ENCODE data around the gene KIAA0930. TPM values are rescaled to one million over a fixed set of nuclear protein-coding genes. Genes with fewer than 3 reads are reported as not detected.

KIAA0930 gene
- total RNA-seq, 2 experiments from 2014 or later = 6.7 to 7.4 TPM

- H3K27me3 Mint-ChIP-seq = no peaks in the 10 kb centered on the region
- Histone ChIP-seq H3K36me3 (ENCODE audit: insufficient read depth, low read length) (peaks cover 37% of the 10 kb centered on the region), H3K27ac (ENCODE audit: low read depth in 1 of 2, low read length in 2 of 2) (no peak overlapping the region), H3K4me3 (ENCODE audit: low read length) (no peak overlapping the region), H3K4me1 (ENCODE audit: insufficient read depth, low read length) (no peaks in the 10 kb centered on the region), H3K27me3 (ENCODE audit: control insufficient read depth in 1 of 2, insufficient read depth in 2 of 2, low read length in 2 of 2) (no peaks in the 10 kb centered on the region), H3K9me3 (ENCODE audit: control insufficient read depth in 1 of 2, insufficient read depth in 1 of 2, low read length in 2 of 2) (no peaks in the 10 kb centered on the region)
- no peak for DNase-seq
- CTCF ChIA-PET = no interaction called here
- no peaks in the 10 kb centered on the region for H3K9me3 Mint-ChIP-seq
- H3K4me1 Mint-ChIP-seq (ENCODE audit: low read depth) = no peaks in the 10 kb centered on the region
- no peak for TF ChIP-seq CTCF (IDR thresholded peaks at IDR 0.05)
- no peak overlapping the region for H3K27ac Mint-ChIP-seq
- ATAC-seq (ENCODE audit: poor library complexity) = no peak
- intact Hi-C loops (cut with DNase I, micrococcal nuclease) = no loop called here
- H3K36me3 Mint-ChIP-seq (ENCODE audit: low read depth) = peaks cover 25% of the 10 kb centered on the region
- POLR2A ChIA-PET = no interaction called here
- no peak overlapping the region for H3K4me3 Mint-ChIP-seq
Measured at GRCh38 chr22:45200230-45200629, 40.5 kb downstream of the KIAA0930 start.

GRCh38 chr22:45199723-45200122 lies 41.0 kb downstream of the KIAA0930 start:
- Histone ChIP-seq H3K9me3 (ENCODE audit: control insufficient read depth in 1 of 2, insufficient read depth in 1 of 2, low read length in 2 of 2) (no peaks in the 10 kb centered on the region), H3K36me3 (ENCODE audit: insufficient read depth, low read length) (peaks cover 32% of the 10 kb centered on the region), H3K27ac (ENCODE audit: low read depth in 1 of 2, low read length in 2 of 2) (no peak overlapping the region), H3K27me3 (ENCODE audit: control insufficient read depth in 1 of 2, insufficient read depth in 2 of 2, low read length in 2 of 2) (no peaks in the 10 kb centered on the region), H3K4me3 (ENCODE audit: low read length) (no peak overlapping the region), H3K4me1 (ENCODE audit: insufficient read depth, low read length) (no peaks in the 10 kb centered on the region)
- Mint-ChIP-seq H3K27me3 (no peaks in the 10 kb centered on the region), H3K36me3 (ENCODE audit: low read depth) (peaks cover 25% of the 10 kb centered on the region), H3K27ac (no peak overlapping the region), H3K9me3 (no peaks in the 10 kb centered on the region), H3K4me3 (no peak overlapping the region), H3K4me1 (ENCODE audit: low read depth) (no peaks in the 10 kb centered on the region)
- no peak for ATAC-seq (ENCODE audit: poor library complexity)
- intact Hi-C loops (cut with DNase I, micrococcal nuclease) = no loop called here
- no peak for DNase-seq
- CTCF ChIA-PET = no interaction called here
- POLR2A ChIA-PET = no interaction called here
- no peak for TF ChIP-seq CTCF (IDR thresholded peaks at IDR 0.05)

- peaks cover 25% of the 10 kb centered on the region for H3K36me3 Mint-ChIP-seq (ENCODE audit: low read depth)
- H3K9me3 Mint-ChIP-seq = no peaks in the 10 kb centered on the region
- no peaks in the 10 kb centered on the region for H3K9me3 ChIP-seq (ENCODE audit: control insufficient read depth in 1 of 2, insufficient read depth in 1 of 2, low read length in 2 of 2)
- no peak for DNase-seq
- no peak overlapping the region for H3K27ac ChIP-seq (ENCODE audit: low read depth in 1 of 2, low read length in 2 of 2)
- H3K4me3 ChIP-seq (ENCODE audit: low read length) = no peak overlapping the region
- H3K36me3 ChIP-seq (ENCODE audit: insufficient read depth, low read length) = peaks cover 27% of the 10 kb centered on the region
- no peak overlapping the region for H3K4me3 Mint-ChIP-seq
- POLR2A ChIA-PET = no interaction called here
- ATAC-seq (ENCODE audit: poor library complexity) = no peak
- no peaks in the 10 kb centered on the region for H3K27me3 Mint-ChIP-seq
- no peaks in the 10 kb centered on the region for H3K4me1 ChIP-seq (ENCODE audit: insufficient read depth, low read length)
- H3K27me3 ChIP-seq (ENCODE audit: control insufficient read depth in 1 of 2, insufficient read depth in 2 of 2, low read length in 2 of 2) = no peaks in the 10 kb centered on the region
- TF ChIP-seq CTCF (IDR thresholded peaks at IDR 0.05) = no peak
- H3K27ac Mint-ChIP-seq = no peak overlapping the region
- intact Hi-C loops (cut with DNase I, micrococcal nuclease) = no loop called here
- CTCF ChIA-PET = no interaction called here
- H3K4me1 Mint-ChIP-seq (ENCODE audit: low read depth) = no peaks in the 10 kb centered on the region
Measured at GRCh38 chr22:45198463-45198795, 42.3 kb downstream of the KIAA0930 start.

Measured in CD4-positive, alpha-beta T cell (primary cell).